CD4-positive, alpha-beta T cell treated with Interleukin-21 for 1 hour (primary cell): ENCODE measurements around the gene IGF1.
A peak's percentile ranks its signal among the peaks of the same experiment; 100 is the strongest.

ENCODE experiments used
- DNase-seq: peaks from one replicate; pipeline ENCODE4 v3.0.0-alpha.2; 2020

Gene IGF1

DNA sequence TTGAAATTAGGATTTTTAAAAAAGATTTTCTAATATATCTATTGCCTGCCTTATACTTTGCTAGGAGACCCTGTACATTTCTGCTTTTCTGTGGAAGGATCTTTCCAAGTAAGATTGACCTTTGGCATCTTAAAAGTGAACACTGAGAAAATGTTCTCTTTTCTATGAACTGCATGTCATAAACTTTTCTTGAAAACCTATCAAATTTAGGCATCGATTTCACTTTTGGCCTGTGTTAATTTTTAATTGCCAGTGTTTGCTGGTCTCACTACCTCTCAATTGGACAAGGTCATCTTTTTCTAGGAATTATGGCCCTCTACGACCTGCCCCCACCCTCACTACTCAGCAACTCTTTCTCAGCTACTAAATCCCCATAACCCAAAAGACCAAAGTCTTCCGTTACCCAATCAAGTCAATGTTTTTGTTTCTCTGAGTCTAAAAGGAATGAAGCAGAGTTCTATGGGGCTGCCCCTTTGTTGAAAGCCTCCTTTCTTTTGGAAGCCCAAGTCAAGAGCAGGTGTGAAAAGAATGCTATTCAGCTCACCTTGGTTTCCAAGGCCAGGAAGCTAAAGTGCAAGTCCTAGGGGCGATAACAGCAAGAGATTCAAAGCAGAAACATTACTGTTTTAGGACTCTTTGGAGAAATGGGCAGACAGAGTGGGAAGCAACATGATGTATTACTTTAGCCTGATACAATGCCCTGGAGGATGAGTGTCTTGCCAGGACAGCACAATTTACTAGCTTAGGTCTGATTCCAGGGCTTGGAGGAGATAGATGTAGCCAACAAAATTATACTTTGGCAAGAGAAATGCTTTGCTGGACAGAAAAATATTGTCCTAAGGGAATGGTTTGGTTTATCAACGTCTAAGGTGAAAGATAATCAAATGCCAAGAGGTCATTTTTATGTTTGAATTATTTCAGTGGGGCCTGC is 55.0 kb downstream of the IGF1 start:
- no peak for DNase-seq

DNA sequence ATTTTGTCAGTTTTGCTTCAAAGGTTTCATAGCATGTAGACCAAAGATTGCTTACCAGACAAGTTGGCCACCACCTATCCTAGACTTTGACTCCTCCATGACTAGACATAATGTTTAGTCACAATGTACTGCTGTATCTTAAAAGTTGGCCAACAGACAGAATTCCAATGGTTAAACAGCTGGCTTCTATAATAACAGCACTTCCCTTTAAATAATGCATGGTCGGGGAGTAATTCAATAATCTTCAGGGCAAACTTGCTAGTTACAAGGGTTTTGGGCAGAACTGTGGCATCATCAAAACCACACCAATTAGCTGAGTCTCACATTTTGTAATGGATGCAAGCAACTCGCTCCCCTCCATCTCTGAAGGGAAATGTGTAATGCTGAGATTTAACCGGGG is 56.9 kb downstream of the IGF1 start:
- no peak for DNase-seq

DNA sequence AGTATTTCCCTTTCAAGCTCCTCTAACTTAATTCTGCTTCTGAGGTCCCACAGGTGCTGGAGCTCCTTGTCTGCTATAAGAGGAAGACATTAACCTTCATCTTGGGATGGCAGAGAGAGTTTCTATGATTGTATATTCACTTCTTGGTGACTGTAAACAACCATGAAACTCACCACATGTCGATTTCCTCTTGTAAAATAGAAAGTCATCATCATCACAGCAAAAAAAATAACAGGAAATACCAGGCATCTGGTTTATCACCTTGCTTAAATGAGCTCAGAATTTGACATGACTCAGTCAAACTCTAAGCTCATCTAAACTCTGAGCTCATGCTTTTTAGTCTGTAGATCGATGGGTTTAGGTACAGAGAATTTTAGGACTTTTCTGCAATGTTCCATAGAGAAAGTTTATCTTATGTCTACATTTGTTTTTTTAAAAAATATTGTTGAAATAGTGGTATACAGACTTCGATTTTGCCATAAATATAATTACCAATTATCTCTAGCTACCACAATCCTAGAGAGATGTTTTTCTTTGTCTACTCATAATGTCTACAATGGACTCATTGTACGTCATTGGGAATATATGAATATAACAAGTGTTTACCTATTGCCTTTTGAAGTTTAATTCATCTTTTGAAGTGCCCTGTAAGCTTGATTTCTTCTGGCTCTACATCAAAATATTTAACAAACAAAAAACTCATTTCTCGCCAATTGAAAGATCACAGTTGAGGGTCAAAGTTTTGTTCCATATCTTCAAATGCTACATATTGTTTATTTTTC is 58.4 kb downstream of the IGF1 start:
- peak; percentile 1 for DNase-seq

DNA sequence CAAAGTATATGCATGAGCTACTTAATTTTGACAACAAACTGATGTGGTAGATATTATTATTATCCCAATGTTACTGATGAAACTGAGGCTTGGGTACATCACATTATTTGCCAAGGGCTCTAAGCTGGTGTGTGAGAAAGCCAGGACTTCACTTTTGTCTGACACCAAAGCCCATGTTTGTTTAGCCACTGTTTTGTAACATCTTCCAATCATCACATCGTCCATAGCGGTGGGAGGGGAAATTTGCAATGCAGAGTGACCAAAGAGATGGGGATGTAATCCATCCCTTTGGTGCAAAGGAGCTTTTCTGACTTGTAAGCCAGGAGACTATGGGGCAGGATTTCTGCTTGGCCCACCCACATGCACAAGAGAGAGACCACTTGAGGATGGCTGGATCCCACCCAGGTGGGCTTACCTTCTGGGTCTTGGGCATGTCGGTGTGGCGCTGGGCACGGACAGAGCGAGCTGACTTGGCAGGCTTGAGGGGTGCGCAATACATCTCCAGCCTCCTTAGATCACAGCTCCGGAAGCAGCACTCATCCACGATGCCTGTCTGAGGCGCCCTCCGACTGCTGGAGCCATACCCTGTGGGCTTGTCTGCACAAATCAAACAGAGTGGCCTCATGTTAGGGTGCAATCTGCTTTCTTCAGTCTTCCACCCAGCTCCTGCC is 61.1 kb downstream of the IGF1 start:
- DNase-seq, result no peak

DNA sequence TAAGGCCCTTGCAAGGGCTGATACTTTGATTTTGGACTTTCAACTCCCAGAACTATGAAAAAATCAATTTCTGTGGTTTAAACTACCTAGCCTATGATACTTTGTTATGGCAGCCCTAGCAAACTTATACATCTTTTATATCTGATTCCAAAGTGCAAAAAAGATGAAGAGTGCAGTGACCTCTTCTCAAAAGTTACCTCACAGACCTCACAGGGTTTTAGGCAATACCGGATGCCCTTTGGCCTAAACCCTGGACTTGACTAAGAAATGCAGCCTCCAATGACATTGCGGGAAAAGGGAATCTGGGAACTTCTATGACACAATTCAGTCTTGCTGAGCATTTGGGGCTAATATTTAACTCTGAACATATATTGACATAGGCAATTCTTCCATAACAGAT is 63.3 kb downstream of the IGF1 start:
- no peak for DNase-seq

DNA sequence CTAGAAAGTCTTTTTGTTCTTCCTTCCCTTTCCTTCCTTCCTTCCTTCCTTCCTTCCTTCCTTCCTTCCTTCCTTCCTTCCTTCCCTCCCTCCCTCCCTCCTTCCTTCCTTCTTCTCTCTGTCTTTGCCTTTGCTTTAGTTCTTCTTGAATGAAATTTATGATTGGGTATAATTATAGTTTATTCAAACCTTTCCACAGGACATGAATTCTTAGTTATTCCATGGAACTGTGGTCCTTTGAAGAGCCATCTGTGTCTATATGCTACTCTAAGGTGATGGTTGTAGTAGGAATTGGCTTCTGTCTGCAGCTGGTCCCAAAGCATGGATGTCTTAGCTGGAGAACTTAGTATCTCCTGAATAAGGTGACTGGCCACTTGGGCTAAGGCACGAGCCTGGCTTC is 64.8 kb downstream of the IGF1 start:
- DNase-seq, result no peak

DNA sequence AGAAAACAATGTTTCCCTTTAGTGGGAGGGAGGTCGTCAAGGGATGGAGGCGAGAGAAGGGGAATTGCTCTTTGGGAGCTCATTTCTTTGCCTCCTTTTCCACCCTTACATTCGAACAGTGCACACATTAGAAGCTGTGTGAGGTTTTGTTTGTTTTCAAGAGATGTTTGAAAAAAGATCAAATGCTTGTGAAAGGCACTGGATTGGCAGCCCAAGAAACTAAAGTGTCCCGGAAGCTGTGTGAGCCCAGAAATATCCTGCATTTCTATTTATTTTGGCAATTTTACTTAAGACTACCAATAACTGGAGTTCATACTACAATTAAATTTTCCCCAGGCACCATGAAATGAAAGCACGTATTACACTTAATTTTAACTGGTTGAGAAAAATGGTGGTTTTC is 67.0 kb downstream of the IGF1 start:
- no peak for DNase-seq

DNA sequence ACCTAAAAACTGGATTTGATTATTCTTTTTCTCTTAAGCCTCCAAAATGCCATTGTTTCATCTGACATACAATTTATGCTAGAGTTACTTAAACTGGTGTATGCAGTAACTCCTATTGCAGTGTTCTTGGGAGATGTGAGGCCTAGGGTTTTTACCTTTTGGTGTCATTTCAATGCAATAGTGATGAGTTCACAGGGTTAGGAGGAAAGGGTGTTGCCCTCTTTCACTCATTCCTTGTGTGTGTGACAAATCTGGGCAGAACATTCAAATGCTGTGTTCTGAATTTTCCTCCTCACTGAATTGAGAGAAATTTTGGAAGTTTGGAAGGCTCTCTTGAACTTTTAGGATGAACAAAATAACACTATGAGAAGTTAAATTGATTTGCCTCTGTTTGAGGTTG is 69.9 kb downstream of the IGF1 start:
- no peak for DNase-seq

DNA sequence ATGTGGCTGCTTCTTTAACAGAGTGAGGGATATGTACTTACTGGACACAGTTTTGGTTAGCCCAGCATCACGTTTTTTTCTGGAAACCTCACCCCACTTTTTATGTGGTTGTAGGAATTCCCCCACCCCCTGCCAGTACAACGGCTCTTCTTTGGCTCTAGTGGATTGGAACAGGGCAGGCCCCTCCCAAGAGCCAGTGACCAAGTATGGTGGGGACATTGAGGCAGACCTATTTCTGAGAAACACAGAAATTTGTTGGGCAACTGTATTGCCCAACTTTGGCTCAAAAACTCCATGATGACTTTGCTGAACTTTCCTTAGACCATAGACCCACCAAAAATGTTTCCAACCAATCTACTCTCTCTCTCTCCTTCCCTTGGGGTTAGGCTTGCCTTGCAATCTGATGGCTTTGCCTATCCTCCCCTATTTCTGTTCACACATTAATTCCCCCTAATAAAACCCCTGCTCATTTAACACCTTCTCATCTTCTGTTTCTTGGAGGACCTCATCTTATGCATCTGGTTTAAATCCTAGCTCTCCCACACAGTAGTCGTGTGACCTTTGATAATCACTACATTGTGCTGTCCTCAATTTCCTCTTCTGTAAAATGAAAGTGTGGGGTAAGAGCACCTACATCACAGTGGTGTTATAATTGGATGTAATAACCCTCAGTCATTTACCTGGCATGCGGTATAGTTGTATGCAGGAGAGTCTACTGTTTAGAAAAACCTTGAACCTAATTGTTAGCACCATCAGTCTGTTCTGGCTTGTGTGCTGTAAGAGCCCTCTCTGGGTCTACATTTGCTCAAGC is 71.7 kb downstream of the IGF1 start:
- no peak for DNase-seq

DNA sequence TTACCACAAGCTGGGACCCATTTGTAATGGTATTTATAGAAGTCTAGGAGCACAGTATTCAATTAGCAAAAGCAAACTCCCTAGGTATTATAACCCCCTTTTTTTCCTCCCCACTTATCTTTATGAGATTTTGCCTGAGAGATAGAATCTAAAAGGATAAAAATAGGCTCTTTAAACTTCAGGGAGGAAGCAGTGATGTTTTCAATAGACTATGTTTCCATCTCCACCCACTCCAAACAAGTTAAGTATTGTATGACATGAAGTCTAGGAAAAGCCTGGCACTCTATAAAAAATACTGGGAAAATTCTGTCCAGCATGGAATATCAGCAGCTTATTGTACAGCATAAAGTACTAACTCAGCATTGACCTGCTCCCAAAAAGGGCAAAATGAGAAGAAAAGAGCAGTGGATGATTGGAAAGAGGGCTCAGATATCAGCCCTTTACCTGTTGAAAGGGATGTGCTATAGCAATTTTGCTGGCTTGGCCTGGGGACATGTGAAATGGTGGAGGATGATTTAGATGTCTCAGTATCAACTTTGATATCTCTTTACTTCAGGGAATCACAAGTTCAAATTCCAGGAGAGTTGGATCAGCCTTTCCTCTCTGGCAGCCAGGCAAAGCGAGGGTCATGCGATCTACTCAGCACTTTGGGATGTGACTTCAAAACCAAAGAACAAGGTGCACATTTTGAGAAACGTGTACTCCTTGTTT is 72.4 kb downstream of the IGF1 start:
- no peak for DNase-seq

DNA sequence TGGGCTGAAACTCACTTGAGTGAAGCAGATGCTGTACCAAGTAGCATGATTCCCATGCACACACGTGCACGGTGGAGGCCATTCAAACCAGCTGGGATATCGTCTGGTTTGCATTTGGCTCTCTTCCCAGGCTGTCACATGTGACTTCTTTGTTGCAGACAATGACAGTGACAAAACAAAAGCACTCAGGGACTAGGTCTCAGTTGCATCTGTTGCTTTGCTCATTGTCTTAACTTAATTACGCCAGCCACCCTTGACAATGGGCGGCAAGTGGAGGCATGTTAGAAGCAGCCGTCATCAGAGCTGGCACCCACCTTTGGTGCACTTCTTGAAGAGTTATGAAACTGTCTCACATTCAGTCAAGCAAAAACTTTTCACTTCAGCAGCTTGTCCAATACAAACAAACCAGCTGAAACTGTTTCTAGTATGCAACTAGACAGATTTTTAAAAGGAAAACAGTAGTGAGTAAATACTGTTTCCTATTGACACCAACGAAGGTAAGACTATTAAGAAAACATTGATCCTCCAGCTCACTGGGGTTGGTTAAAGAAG is 74.3 kb downstream of the IGF1 start:
- DNase-seq, result no peak

DNA sequence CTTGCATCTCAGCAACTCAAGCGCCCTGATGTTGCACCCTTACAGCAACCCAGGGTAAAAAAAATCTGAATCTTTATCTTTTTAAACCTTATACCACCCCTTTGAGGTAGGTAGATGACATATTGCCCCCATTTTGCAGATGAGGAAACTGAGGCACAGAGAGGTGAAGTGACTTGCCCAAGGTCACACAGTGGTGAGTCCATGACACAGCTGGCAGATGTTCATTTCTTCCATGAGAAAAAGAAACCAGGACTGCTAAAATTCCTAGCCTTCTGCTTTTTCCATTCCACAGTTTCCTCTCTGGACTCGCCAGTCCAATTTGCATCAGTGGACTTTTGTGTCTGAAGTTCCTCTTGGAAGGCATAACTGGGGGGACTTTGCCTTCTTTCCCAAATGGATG is 79.3 kb downstream of the IGF1 start:
- DNase-seq, result no peak

DNA sequence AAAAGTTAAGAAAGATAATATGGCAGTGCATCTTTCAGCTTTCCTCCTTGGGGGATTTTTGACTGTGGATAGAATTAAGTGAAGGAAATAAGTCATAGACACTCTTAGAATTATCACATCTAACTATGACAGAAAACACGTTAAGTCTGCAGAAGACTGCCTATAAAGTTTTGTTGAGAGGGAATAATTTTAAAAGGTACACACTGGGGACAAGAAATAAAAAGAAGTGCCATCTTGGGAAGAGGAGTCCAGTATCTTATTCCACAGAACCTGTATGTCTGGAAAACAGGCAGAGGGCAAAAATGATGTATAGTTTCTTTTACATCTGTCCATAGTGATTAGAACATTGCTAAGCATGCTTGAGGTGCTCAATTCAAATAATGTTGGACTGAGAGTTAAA is 80.7 kb downstream of the IGF1 start:
- no peak for DNase-seq

DNA sequence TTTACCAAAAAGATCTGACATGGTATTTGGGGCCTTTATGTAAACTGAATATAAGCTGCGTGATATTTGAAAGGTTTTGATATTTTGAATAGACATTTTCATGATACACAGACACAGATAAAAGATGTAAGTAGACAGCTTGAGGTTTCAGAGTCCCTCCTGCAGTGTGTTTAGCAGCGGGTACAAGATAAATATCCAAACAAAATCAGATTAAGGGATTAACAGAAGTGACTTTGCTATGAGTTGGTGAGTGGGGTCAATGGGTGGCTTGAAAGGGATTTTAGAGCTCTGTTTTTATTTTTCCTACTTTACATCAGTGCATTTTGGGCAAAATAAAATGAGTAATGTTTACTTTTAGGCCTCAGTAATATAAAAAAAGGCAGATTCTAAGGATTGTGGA is 84.1 kb downstream of the IGF1 start:
- DNase-seq, result no peak

DNA sequence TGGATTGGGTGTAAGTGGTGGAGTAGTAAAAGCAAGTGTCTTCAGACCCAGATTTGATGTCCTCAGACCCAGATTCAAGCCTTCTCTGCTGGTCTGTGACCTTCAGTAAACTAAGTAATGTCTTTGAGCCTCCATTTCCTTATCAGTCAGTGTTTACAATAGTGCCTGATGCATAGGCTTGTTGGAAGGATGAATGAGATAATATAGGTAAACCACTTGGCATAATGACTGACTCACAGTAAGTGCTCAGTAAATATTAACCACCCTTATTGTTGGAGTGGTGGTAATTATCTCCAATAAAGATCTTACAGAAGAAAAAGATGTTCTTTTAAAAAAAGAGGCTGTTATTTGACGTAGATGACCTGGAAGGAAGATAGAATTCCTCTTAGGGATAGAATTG is 86.2 kb downstream of the IGF1 start:
- no peak for DNase-seq

DNA sequence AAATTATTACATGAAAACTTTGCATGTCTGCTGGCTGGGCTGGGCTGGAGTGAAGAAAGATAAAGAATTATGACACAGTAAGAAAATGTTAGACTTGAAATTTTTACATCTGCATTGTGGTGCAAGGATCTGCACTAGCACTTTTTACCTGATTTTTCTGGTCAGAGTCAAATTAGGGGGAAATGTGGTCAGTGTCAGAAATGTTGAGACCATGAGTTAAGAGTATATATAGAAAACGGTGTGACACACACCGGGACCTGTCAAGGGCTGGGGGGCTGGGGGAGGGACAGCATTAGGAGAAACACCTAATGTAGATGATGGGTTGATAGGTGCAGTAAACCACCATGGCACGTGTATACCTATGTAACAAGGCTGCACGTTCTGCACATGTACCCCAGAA is 90.3 kb downstream of the IGF1 start:
- no peak for DNase-seq

DNA sequence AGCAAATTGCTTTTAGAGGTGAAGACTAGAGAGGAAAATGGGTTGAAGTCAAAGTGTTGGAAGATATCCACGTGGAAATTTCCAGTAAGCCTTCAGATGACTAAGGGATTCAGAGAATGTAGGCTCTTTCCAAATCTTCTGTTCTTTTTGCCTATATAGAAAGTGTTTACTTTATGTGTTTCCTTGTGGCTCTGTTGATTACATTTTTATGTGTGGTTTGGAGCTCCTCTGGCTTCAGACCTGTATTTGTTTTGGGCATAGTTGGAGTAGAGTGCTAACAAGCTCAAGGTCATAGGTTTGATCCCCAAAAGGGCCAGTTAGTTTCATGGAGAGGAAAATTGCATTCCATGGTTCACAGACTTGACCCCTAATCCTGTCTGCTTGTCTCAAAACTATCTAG is 91.9 kb downstream of the IGF1 start:
- DNase-seq, result no peak

DNA sequence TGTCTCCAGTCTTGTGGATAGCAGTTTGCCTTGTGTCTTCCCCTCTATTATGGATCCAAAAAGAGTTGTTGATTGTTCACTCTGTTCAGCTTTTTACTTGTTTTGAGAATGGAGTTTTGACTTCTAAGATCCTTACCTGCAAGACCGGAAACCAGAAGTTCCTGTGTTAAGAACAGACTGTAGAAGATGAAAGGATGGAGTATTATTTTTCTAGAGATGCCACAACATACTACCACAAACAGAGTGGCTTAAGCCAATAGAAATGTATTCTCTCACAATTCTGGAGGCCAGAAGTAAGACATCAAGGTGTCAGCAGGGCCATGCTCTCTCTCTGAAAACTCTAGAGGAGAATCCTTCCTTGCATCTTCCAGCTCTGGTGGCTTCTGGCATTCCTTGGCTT is 95.0 kb downstream of the IGF1 start:
- DNase-seq, result no peak

DNA sequence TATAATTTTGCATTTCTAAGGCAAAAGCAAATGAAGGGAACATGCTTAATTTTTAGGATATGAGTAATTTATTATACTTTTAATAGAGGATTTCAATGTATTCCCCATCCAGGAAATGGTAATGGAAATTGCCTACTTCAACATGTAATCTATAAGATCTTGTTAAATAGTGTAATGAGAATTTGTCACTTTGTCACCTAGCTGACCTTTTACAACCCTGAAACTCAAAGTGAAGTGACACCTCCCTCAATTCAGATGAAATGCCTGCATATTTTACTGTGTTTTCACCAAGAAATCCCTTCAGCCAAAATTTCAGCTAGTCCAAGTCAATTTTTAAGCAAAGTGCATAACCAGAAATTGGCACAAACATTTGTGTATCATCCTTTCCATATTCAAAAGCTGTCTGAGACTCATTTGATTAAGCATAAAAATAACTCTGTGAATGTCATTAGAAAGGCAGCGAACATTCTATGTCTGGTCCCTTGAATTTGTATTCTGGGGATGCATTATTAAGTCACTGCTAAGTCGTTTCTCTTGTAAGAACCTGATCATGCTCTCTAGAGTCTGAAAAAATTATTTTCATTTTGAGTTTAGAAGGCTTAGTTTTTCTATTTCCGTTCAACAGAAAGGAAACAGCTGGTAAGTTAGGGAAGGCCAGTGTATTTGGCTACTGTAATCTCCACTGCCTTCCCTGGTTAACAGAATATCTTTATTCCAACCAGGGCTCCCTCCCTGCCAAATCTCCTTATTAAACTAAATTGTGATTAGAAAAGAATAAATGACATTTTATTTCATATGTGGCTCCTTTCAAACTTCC is 100.8 kb downstream of the IGF1 start:
- DNase-seq, result no peak

DNA sequence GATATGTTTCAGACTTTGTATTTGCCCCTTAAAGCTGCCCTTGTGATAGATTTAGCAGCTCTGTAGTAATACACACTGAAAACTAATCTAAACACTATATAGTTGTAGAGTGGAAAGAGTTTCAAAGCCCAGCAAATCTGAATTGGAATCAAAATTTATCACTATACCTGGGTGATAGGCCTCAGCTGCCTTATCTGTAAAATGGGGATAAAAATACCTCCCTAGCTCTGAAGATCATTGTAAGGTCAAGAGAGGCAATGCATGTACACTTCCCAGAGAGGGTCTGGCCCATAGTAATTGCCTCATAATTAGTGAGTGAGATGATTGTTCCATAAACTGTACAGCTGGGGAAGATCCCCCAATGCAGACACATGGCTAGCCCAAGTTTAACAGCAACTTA is 103.6 kb downstream of the IGF1 start:
- DNase-seq, result no peak

DNA sequence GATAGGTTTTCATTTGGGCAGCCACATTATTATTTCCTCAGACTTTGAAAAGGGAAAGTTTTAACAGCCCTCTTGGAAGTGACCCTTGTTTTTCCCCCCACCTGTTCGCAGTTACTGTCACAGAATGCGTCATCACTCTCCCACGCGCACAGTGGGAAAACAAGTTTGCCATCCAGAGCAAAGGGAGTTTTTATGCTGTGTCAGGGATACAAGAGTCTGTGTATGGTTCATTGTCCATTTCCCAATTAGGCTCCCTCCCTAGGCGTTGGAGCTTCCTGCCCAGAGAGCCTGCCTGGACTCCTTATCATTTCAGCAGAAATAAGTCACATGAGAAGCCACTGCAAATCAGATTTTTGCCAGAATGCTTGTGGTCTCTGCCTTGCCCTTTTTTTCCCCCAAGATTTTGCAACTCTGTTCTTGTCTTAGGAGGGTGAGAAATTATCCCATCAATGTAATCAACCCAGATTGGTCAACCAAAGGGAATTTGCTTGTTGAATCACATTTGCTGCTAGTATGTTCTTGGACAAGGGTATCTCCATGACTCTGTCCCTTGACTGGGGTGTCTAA is 104.1 kb downstream of the IGF1 start:
- no peak for DNase-seq
